GM18861 (cell line): ENCODE results near the gene SYCN.

Source experiments
- ATAC-seq: cut with Tn5 transposase; IDR thresholded peaks from one replicate; pipeline ENCODE4 v1.9.1; 2021; ENCODE audit not compliant: unreplicated experiment

SYCN gene

GRCh38 chr19:39156326-39157230 lies 47.5 kb downstream of the SYCN start:
- ATAC-seq = no peak

DNA sequence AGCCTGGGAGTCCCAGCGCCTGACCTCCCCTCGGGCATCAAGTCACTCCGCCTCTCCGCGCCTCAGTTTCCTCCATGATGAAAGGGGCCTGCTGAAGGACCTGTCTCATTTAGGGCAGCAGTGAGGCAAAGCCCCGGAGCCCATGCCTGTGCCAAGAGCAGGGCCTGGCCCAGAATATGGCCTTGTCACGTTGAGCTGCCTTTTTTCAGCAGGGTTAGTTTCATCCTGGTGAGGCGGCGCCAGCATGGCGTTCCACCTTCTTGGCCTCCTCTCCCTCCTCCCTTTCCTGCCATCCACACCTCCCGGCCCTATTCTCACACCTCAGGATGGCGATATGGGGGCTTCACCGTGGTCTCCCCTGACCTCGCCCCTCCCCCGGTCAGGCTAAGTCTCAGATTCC lies 48.3 kb downstream of the SYCN start:
- ATAC-seq = no peak

DNA sequence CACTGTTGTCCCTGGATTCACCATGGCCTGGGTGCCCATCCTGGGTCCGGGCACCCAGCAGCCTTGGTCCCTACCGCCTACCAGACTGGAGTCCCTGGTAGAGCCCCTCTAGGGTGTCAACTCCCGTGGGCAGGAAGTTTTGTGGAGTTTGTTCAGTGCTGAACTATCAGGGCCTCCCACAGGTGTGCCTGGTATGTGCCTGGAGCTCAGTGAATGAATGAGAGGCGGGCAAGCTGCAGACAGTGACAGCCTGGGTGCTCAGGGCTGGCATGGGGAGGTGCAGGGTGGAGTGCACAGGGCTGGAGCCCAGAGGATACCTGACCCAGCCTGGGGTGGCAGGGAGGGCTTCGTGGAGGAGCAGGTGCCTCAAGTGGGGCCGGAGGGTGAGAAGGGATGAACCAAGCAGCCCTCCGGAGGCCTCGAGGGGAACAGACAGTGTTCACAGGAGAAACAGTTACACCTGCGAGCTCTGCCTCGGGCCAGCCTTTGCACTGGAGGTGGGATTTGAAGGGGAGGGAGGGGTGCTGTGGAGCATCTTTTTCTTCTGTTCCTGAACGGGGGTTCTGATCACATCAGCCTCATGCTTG lies 48.9 kb downstream of the SYCN start:
- ATAC-seq = no peak

DNA sequence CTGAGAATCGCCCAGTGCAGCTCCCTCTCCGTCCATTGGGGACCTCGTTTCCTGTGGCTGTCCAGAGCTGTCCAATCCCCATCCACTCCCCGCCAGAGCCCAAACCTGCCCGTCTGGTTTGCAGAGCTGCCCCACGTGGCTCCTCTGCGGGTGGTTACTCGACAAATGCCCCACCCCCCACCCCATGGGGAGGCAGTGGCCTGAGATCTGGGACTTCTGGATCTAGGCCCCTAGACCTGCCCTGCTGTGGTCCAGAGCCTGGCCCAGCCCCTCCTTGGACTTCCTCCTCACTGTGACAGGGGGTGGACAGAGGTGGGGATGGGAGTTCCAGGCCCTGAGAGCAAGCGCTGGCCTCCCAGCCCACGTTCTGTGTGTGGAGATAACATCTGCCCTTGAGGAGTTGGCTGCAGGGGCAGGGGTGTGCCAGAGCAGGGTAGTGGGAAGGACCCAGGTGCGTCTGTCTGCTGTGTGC lies 49.4 kb downstream of the SYCN start:
- no peak for ATAC-seq

DNA sequence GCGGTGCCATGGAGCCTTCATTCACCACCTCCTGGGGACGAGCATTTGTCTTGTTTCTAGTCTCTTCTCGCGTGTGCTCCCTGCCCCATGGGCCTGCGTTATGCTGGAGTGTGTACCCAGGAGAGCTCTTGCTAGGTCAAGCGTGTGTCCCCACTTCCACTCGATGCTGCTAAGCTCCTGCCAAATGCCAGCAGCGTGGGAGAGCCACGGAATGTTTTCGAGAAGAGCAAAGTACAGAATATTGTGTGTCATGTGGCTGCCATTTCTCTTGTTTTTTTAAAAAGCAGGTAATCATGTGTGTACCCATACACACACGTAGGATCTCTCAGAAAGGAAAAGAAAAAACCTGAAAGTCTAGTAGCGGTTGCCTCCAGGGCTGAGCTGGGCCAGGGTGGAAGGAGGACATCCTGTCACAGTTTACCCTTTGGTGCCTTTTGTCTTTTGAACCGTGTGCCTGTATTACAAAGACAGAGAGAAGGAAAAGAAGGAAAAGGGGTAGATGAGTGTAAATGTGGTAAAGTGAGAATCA lies 49.9 kb downstream of the SYCN start:
- no peak for ATAC-seq
